ENCODE data around the gene NOM1. TPM values are rescaled to one million over a fixed set of nuclear protein-coding genes. Genes with fewer than 3 reads are reported as not detected.
"Not testable (repeated sequence)": the region's sequence is repeated elsewhere in the genome, so short reads cannot be mapped to it uniquely, and the experiment has no call there.

The NOM1 gene
- total RNA-seq, 1 donor from 2014 or later, result 15.1 TPM

- no peak for DNase-seq (ENCODE audit: low read depth in 2 of 2)
Measured at GRCh38 chr7:156940421-156941122, 8.9 kb upstream of the NOM1 start.

- no peak for DNase-seq (ENCODE audit: low read depth in 2 of 2)
Measured at GRCh38 chr7:156941393-156942182, 7.9 kb upstream of the NOM1 start.

- DNase-seq (ENCODE audit: low read depth in 2 of 2), result no peak
Measured at GRCh38 chr7:156942708-156943090, 6.8 kb upstream of the NOM1 start.

GRCh38 chr7:156943091-156944041 is 6.1 kb upstream of the NOM1 start:
- DNase-seq (ENCODE audit: low read depth in 2 of 2), result no peak

- no peak for DNase-seq (ENCODE audit: low read depth in 2 of 2)
Measured at GRCh38 chr7:156944876-156945275, 4.6 kb upstream of the NOM1 start.

- peak; percentile 13 to 37 for DNase-seq (ENCODE audit: low read depth in 2 of 2)
Measured at GRCh38 chr7:156947120-156947843, 2.2 kb upstream of the NOM1 start.

- no peak for DNase-seq (ENCODE audit: low read depth in 2 of 2)
Measured at GRCh38 chr7:156948361-156948760, 1.2 kb upstream of the NOM1 start.

- DNase-seq (ENCODE audit: low read depth in 2 of 2), result peak in 1 of 2 donors; percentile 22
Measured at GRCh38 chr7:156950381-156950858, 908 bp downstream of the NOM1 start.

- DNase-seq (ENCODE audit: low read depth in 2 of 2), result not testable (repeated sequence)
Measured at GRCh38 chr7:156953215-156953614, 3.7 kb downstream of the NOM1 start.

- no peak for DNase-seq (ENCODE audit: low read depth in 2 of 2)
Measured at GRCh38 chr7:156954941-156955340, 5.4 kb downstream of the NOM1 start.

GRCh38 chr7:156956727-156957126 is 7.2 kb downstream of the NOM1 start:
- DNase-seq (ENCODE audit: low read depth in 2 of 2), result no peak

- no peak for DNase-seq (ENCODE audit: low read depth in 2 of 2)
Measured at GRCh38 chr7:156962145-156962544, 12.6 kb downstream of the NOM1 start.

GRCh38 chr7:156962897-156963296 is 13.4 kb downstream of the NOM1 start:
- DNase-seq (ENCODE audit: low read depth in 2 of 2), result no peak

- no peak for DNase-seq (ENCODE audit: low read depth in 2 of 2)
Measured at GRCh38 chr7:156963472-156963871, 14.0 kb downstream of the NOM1 start.

GRCh38 chr7:156964971-156965370 is 15.5 kb downstream of the NOM1 start:
- DNase-seq (ENCODE audit: low read depth in 2 of 2), result no peak

GRCh38 chr7:156966387-156966786 is 16.9 kb downstream of the NOM1 start:
- no peak for DNase-seq (ENCODE audit: low read depth in 2 of 2)

GRCh38 chr7:156968183-156968582 is 18.7 kb downstream of the NOM1 start:
- no peak for DNase-seq (ENCODE audit: low read depth in 2 of 2)

- DNase-seq (ENCODE audit: low read depth in 2 of 2), result peak; percentile 8 to 34
Measured at GRCh38 chr7:156969972-156970420, 20.5 kb downstream of the NOM1 start.

- no peak for DNase-seq (ENCODE audit: low read depth in 2 of 2)
Measured at GRCh38 chr7:156975620-156976019, 26.1 kb downstream of the NOM1 start.

- DNase-seq (ENCODE audit: low read depth in 2 of 2), result no peak
Measured at GRCh38 chr7:156979007-156979606, 29.6 kb downstream of the NOM1 start.
